CD4-positive, alpha-beta T cell treated with Interleukin-12 subunit alpha and Interleukin-12 subunit beta, for 1 hour (primary cell): ENCODE data around the gene PFKM.

Experiments
- DNase-seq: peaks from one replicate; pipeline ENCODE4 v3.0.0-alpha.2; 2020

Gene PFKM

DNA sequence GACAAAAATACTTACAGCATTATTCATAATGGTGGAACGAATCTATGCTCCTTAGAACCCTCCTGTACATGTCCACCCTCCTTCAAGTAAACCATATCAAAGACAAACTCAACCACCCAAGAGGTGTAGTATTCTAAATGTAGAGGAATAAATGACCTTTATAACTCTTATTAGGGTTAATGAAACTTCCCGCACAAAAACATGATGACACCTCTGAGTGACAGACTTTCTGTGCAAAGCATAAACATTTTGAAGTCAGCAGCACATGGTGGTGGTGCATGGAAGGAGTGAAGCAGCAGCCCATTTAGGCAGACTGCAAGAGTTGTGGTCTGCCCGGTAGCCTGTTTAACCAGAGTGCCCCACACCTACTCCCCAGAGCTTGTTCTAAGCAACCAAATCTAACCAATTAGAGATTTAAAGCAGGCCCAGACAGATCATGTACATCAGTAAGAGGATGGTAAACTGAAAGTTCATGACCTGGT is 38.8 kb downstream of the PFKM start:
- peak; percentile 25 for DNase-seq

DNA sequence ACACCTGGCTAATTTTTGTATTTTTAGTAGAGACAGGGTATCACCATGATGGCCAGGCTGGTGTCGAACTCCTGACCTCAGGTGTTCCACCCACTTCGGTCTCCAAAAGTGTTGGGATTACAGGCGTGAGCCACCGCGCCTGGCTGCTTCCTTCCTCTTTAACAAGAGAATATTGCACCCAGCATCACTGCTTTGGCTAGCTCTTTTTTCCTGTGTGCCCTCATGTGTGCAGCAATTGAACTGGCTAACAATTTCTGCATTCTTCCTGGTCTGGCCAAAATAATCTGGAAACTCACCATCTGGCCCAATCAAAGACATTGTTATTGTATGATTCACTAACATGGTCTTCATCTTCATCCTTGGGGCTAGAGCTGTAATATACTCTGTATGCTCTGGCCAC is 40.9 kb downstream of the PFKM start:
- DNase-seq = no peak

DNA sequence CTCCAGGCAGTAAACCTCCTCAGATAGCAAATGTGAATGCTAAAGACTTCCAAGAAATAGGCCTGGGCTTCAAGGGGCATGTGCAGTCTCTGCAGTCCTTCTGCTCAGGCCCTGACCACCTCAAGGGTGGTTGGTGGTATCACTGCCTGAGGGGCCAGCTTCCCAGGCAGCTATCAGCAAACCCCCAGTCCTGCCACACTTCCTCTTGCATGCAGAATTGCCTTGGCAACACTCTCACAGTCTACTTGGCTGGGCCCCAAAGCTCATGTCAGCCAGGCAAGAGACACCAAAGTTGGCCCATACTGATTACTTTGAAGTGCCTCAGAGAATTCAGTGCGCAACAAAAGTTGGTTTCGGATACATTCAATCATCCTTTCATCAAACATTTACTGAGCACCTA is 41.6 kb downstream of the PFKM start:
- no peak for DNase-seq

DNA sequence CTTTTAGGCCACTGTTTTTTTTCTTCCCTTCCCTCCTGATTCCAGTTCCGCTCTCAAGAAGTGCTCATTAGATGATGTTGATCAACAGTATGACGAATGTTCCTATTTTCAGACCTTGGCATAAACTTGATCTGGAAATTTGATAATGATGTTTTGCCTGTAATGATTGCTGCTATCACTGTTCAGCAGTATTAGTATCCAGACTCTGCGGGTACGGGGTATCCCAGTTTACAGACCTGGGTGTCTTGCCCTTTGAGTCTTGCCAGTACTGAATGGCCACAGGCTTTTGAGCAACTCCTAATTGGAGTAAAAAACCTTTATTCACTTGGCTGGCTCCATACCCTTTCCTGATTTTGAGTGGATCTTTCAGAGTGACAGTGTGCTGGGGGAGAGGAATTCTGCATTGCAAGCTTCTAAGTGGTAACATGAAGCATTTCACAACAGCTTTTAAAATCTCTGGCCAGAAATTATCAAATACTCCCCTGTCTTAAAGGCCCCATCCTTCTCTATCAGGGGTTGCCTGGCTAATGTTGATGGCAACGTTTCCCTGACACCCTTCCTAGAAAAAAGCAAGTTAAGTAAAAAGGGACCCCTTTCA is 44.1 kb downstream of the PFKM start:
- no peak for DNase-seq

DNA sequence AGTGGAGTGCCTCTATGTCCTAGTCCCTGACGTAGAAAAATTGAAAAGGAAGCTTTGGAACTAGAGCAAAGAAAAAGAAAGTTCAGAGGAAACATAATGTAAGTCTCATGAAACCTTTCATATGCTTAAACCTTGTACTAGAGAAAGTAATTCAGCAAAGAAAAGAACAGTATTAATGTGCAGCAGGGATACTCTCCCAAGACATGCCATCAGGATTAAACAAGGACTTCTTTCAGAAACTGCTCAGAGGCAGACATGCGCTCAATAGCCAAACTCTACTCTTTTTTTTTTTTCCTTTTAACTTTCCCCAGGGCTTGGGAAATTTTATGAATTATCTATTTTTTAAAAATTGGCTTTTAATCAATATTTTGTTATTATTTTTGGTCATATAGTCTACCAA is 45.3 kb downstream of the PFKM start:
- DNase-seq = no peak

DNA sequence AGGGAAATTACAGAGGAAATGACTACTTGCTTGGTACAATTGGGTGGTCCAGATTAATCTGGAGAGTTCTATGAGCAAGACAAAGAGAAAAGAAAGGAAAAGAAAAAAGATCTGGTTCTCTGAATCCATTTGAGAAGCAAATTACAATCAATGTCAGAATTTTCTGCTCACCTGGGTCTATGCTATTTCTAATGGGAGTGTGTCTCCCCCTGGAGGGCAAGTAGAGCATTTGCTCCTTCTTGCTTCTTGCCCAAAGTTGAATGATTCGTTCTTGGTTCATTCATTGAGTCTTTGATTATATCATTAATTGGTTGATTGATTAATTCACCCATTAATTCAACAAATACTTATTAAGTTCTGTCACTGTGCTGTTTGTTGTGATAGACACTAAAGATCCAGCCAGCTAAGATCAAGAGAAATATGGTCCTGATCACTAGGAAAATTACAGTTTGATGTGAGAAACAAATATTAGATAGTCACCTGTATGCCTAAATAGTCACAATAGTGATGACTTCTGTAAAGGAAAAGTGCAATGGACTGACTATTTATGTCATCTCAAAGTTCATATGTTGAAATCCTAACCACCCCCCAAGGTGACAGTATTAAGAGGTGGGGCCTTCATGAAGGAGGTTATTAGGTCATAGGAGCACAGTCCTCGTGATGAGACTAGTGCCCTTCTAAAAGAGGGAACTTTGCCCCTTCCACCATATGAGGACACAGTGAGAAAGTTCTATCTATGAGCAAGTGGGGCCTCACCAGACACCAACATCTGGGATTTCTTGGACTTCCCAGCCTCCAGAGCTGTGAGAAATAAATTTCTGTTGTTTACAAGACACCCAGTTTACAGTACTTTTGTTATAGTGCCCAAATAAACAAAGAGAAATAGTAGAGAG is 46.2 kb downstream of the PFKM start:
- DNase-seq = peak; percentile 79

DNA sequence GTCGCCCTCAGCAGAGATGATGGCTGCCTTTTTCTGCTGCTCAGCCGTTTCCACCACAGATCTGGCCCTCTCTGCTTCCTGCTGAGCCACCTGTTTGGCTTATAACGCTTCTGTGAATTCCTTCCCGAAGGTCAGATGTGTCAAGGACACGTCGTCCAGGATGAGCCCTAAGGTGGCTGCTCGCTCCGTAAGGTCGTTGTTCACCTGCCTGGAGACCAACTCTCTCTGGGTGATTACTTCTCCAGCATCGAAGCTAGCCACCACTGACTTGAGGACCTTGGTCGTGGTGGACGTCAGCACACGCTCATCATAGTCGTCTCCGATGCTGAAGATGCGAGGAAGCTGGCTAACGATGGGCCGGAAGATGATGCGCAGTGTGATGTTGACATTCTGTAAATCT is 49.8 kb downstream of the PFKM start:
- DNase-seq = no peak

DNA sequence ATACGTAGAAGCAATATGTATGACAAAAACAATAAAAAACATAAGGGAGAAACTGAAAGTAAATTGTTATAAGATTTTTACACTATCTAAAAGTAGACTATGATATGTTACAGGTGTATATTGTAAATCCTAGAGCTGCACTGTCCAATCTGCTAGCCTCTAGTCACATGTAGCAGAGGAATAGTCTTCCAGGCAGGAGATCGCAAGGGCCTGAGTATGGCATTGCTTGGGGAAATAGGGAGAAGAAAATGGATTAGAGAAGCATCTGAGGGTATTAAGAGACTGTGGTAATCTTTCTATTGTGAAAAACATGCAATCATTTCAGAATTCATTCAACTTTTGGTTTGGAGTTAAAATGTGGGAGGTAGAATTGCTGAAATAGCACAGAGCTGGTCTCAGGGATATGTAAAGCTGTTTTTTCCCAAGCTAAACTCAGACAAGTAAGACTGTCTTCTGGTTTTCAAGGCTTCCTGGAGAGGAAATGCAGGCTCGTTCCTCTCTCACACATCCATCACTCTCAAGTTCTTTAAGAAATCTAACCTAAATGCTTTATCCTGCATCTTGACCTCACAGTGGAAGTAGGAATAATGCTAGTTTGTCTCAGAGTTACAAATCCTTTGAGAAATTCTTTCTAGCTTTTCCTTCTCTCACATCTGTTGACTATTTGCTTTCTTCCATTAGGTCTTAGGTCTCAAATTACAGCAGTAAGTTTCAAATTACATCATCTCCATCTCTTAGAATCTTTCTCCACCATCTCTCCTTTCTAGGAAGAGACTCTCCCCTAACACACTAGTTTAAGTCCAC is 56.7 kb downstream of the PFKM start:
- DNase-seq = no peak

DNA sequence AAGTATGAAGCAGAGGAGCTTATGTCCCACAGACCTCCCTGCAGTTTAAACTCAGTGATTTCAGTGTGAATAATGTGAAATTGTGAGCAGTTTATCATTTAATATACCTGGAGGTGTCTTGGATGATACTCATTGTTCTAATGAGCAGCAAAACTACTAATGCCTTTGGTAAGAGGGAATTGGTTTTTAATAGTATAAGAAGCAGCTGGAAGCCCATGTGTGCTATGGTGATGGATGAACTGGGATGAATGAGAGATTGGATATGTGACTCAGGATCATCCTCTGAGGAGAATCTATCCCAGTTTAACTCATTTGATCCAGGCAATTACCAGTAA is 57.2 kb downstream of the PFKM start:
- no peak for DNase-seq

DNA sequence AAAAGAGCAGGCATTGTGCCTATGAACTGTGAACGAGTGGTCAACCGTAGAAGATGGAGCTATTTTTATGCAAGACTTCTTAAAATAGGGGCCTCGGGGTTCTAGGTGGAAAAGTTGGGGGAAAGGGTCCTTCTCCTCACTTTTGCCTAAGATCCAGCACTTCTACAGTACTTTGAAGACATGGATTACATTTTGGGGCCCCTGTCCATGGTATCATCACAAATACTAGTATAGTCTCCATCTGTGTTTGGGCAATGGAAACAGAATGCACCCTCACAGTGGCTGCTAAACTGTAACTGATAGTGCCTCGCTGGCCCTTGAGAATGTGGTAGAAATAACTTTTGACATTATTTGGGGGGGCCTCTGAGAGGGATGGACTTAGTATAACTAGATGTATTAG is 58.8 kb downstream of the PFKM start:
- DNase-seq = no peak

DNA sequence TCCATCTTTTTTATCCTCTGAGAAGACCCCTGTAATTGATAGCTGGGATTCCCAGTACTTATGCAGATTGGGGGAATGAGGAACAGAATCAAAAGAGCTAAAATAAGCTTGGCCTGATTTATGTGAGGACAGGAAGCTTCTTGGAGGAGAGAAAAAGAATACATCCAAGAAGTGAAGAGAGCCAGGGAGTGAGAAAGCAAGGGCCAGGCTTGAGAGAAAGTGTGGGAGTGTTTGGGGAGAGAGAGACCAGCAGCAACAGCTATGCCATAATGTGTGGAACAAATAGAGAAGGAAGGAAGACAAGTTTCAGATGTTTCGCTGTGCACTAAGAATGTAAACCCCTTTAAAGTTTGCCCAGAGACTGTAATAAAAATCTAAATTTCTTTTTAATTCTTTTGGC is 60.3 kb downstream of the PFKM start:
- no peak for DNase-seq

DNA sequence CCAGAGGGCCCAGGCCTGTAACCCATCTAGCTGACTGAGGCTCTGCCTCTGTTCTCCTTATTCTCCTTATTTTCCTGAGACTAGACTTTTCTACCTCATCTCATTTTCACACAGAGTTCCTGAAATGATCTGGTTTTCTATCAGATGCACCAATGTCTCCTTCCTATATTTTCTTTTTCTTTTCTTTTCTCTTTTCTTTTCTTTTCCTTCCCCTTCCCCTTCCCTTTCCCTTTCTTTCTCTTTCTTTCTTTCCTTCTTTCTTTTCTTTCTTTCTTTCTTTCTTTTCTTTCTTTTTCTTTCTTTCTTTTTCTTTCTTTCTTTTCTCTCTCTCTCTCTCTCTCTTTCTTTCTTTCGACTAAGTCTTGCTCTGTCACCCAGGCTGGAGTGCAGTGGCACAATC is 61.3 kb downstream of the PFKM start:
- no peak for DNase-seq

DNA sequence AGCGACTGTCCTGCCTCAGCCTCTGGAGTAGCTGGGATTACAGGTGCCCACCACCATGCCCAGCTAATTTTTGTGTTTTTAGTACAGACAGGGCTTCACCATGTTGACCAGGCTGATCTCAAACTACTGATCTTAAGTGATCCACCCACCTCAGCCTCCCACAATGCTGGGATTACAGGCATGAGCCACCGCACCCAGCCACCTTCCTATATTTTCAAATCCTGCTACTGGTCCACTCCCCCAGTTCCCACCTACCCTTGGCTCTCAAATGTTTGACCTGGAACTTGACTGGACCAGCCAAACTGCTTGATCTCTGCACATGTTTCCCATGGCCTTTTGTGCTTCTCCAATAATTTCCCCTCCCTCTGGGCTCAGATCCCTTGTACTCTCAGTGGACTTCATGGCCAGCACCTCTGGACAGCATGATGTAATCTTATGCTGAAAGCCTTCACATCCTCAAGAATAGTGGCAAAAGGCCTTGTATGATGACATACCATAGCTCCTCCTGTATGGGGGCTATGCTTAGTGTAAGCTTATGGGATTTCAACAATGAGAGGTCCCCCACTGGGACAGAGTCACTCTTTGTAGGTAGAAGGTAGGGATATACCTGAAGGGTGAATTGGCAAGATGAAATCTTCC is 61.8 kb downstream of the PFKM start:
- no peak for DNase-seq

DNA sequence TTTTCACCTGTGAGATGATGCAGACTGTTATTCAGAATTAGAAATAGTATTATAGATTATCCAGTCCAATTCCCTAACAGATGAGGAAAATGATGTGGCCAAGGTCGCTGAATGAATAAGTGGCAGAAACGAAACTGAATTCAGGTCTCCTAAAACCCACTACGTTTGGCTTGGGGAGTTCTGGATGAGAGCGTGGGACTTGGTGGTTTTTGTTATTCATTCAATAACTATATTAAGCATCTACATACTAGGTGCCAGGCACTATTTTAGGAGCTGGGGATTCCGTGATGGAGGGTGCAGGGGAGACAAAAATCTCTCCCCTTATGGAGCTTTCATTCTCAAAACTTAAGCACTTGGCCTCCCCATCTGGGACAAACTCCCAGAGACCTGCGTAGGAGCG is 63.5 kb downstream of the PFKM start:
- DNase-seq = no peak

DNA sequence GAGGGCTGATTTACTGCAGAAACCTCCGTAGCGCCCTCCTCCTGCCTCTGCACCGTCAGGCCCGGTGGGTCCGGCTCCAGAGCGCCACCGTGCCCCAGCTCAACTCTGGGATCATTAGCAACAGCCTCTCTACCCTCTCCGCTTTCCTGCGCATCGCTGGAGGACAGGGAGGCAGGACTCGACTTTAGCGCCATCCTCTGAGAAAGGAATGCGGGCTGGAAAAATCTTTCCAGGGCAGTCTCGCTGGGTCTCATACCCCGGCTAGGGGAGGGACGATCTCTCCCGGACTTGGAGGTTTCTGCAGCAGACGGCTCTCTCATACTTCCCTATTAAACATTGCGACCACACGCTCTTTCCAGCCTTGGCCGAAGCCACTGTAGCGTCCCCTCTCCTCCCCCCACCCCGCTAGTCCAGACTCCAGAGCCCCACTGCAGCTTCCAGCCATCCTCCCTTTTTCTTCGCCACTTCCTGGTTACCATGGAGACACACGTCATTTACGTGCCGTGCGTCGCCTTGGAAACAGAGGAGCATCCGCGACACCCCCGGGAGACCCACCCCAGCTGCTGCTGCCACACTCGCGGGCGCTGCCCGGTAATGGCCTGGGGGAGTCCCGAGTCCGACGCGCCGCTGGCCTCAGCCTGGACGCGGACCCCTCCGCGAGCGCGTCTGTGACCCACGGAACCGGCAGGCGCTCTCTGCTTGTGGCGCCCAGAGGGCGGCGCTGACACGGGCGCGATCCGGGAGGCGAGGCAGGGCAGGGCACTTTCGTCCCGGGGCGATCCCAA is 64.1 kb downstream of the PFKM start, which contains the start of gene CCDC184:
Gene CCDC184 (plus strand): TSS at position 554 of the 785 bp plus-strand sequence. CDS start 479 bp downstream, outside the sequence.
- peak; percentile 87 for DNase-seq

DNA sequence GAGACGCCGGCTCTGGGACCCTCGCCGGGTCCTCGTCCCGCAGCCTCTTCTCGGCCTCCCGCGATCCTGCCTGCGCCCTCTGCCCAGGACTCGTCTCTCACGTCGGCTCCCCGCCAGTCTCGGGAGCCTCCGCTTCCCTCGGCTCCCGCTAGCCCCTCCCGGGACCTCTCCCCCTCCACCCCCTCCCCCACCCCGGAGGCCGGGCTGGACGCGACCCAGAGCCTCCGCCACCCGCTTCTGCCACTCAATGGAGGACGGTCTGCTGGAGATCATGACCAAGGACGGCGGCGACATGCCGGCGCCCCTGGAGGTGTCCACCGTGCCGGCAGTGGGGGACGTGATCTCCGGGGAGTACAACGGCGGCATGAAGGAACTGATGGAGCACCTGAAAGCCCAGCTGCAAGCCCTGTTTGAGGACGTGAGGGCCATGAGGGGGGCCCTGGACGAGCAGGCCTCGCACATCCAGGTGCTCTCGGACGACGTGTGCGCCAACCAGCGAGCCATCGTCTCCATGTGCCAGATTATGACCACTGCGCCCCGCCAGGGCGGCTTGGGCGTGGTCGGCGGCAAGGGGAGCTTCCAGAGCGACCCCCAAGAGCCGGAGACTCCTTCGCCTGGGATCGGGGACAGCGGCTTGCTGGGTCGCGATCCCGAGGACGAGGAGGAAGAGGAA is 64.8 kb downstream of the PFKM start:
- DNase-seq = peak; percentile 36

DNA sequence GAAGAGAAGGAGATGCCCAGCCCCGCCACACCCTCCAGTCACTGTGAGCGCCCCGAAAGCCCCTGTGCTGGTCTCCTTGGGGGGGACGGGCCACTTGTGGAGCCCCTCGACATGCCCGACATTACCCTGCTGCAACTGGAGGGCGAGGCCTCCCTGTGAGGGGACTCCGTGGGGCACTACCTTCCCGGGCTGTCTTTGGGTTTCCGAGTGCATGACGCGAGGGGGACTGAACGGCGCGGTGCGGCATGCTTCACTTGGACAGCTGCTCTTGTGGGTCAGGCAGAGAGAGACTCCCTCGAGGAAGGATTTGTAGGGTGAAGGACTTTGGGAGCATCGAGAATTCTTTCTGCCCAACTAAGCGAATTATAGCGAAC is 65.4 kb downstream of the PFKM start:
- DNase-seq = no peak

DNA sequence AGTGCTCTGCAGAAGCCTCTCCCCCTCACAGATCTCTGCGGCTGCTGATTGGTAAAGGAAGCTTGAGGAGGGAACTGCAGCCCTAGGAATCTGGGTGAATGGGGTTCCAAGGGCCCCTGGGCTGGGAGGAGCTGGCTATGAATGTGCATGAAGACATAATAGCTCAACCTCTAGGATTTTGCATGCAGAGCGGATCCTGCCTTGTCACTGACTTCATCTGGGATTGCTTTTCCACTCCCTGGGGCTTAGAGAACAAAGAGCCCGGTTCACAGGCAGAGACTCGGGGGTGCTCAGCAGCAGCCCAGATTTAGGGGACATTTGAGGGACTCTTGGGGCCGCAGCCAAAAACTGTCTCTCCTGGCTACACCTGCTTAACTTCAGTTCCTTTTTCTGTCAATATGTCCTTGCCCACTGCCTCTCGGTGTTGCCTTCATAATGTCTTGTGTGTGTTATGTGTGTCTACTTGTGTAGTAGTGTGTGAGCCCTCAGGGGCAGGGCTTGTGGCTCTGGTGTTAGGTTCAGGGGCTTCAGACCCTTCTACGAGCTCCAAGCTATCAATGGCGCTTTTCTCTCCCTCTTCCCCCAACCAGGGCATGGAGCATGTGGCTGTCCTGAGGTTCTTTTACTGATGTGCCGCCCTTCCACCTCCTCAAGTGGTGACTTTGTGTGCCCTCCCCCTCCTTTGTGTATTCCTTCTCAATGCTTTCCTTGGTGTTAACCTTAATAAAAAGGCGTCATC is 66.2 kb downstream of the PFKM start:
- DNase-seq = no peak

DNA sequence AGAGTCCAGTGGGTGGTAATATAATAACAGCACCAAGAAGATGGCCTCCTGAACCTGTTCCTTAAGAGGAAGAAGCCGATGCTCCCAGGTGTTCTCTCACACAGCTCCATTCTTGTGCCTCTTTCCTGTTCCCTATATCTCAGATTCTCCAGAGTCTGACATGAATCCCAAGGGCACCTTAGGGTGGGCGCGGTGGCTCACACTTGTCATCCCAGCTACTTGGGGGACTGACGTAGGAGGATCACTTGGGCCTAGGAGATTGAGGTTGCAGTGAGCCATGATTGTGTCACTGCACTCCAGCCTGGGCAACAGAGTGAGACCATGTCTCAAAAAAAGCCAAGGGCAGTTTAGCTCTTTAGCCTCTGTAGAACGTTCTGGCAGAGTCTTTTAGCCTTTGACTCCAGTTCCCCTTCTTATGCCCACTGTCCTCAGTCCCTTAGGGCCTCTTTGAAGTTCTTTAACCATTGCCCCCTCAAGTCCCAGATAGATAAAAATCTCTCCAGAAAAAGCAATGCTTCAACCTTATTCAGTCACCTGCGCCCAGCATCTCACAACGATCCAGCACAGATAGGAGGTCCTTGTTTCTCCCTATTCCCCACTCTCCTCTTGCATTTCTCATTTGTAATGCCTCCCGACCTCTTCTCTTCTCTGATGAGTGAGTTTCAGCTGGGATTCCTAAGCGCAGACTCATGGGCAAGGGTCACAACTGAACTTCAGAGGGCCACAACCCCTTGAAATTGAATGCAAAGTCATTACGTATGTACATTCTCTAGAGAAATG is 68.9 kb downstream of the PFKM start:
- DNase-seq = no peak
